ENCODE results near the gene CADM2. TPM values are rescaled to one million over a fixed set of nuclear protein-coding genes. Genes with fewer than 3 reads are reported as not detected.
A peak's percentile ranks its signal among the peaks of the same experiment; 100 is the strongest.

CADM2 gene
- total RNA-seq, 2 donors from 2014 or later: 24.1 to 29.8 TPM

GRCh38 chr3:85258326-85258725 is 299.5 kb downstream of the CADM2 start:
- TF ChIP-seq, protein P1, sequence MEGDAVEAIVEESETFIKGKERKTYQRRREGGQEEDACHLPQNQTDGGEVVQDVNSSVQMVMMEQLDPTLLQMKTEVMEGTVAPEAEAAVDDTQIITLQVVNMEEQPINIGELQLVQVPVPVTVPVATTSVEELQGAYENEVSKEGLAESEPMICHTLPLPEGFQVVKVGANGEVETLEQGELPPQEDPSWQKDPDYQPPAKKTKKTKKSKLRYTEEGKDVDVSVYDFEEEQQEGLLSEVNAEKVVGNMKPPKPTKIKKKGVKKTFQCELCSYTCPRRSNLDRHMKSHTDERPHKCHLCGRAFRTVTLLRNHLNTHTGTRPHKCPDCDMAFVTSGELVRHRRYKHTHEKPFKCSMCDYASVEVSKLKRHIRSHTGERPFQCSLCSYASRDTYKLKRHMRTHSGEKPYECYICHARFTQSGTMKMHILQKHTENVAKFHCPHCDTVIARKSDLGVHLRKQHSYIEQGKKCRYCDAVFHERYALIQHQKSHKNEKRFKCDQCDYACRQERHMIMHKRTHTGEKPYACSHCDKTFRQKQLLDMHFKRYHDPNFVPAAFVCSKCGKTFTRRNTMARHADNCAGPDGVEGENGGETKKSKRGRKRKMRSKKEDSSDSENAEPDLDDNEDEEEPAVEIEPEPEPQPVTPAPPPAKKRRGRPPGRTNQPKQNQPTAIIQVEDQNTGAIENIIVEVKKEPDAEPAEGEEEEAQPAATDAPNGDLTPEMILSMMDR (conservative IDR thresholded peaks at IDR 0.05): no peak
- Mint-ChIP-seq H3K36me3 (ENCODE audit: low read depth) (no peaks in the 10 kb centered on the region), H3K27me3 (ENCODE audit: insufficient read depth) (no peaks in the 10 kb centered on the region), H3K9me3 (no peaks in the 10 kb centered on the region), H3K4me3 (no peak overlapping the region), H3K4me1 (peaks cover 9% of the 10 kb centered on the region), H3K27ac (no peak overlapping the region)
- no peaks in the 10 kb centered on the region for H3K9me3 ChIP-seq (ENCODE audit: control insufficient read depth, low read length)
- H3K4me3 ChIP-seq (ENCODE audit: low read length): no peak overlapping the region
- no peaks in the 10 kb centered on the region for H3K4me1 ChIP-seq (ENCODE audit: control insufficient read depth, insufficient read depth, low read length)
- H3K9ac ChIP-seq (ENCODE audit: extremely low read depth, low read length, poor library complexity, severe bottlenecking): no peak overlapping the region
- WGBS, 2 experiments (ENCODE audit: insufficient coverage in 1 of 2, insufficient read length in 1 of 2): 90% methylated on average over 4 of the region's 5 CpGs; no CpG with 5 or more reads in 1 of the 2 experiments
- DNase-seq: no peak
- H3K27ac ChIP-seq (ENCODE audit: low read depth, low read length): peak overlapping the region; percentile 8
- no peaks in the 10 kb centered on the region for H3K36me3 ChIP-seq (ENCODE audit: control insufficient read depth, insufficient read depth, low read length)
- H3K27me3 ChIP-seq (ENCODE audit: control insufficient read depth, insufficient read depth, low read length, poor library complexity, severe bottlenecking): no peaks in the 10 kb centered on the region

DNA sequence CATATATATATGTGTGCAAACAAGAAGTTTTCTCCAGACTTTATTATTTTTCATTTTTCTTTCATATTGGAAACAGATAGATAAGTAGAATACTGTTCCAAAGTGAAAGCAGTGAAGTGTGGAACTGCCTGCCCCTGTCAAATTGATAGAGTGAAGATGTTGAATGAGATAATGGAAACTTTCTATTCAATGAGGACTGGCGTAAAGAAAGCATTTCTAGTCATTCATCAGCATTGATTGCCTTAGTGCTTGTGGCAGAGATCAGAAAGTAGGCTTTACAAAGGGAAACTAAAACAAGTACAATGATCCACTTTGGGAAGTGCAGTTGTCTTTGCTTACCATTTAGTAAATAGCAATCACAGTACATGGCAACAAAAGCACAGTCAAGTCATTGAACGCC is 300.0 kb downstream of the CADM2 start:
- DNase-seq: no peak
- Histone ChIP-seq H3K4me3 (ENCODE audit: low read length) (no peak overlapping the region), H3K9me3 (ENCODE audit: control insufficient read depth, low read length) (no peaks in the 10 kb centered on the region), H3K36me3 (ENCODE audit: control insufficient read depth, insufficient read depth, low read length) (no peaks in the 10 kb centered on the region), H3K9ac (ENCODE audit: extremely low read depth, low read length, poor library complexity, severe bottlenecking) (no peak overlapping the region), H3K27ac (ENCODE audit: low read depth, low read length) (peak overlapping the region; percentile 8), H3K27me3 (ENCODE audit: control insufficient read depth, insufficient read depth, low read length, poor library complexity, severe bottlenecking) (no peaks in the 10 kb centered on the region), H3K4me1 (ENCODE audit: control insufficient read depth, insufficient read depth, low read length) (no peaks in the 10 kb centered on the region)
- Mint-ChIP-seq H3K27me3 (ENCODE audit: insufficient read depth) (no peaks in the 10 kb centered on the region), H3K27ac (no peak overlapping the region), H3K9me3 (no peaks in the 10 kb centered on the region), H3K36me3 (ENCODE audit: low read depth) (no peaks in the 10 kb centered on the region), H3K4me3 (no peak overlapping the region), H3K4me1 (peaks cover 9% of the 10 kb centered on the region)
- TF ChIP-seq, protein P1 (conservative IDR thresholded peaks at IDR 0.05): no peak
- WGBS, 2 experiments (ENCODE audit: insufficient coverage in 1 of 2, insufficient read length in 1 of 2): 71 to 89% methylated on average over 1 to 2 of the region's 2 CpGs

DNA sequence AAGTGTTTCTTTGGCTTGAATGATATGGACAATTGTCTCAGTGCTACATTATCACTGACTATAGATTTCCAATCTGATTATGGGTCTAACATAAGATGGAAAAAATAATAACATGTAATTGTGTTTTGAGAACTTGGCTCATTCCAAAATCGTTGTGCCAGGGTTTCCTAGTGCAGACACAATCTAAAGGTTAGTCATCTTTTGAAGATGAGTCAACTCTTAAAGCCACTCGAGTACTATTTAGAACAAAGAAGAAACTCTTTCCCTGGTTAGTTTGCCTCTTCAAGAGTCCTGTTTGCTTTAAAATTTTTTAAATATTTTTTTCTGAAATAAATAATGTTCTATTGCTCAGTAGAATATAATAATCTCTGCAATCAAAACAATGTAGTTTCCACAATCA is 301.0 kb downstream of the CADM2 start:
- Mint-ChIP-seq H3K9me3 (no peaks in the 10 kb centered on the region), H3K36me3 (ENCODE audit: low read depth) (no peaks in the 10 kb centered on the region), H3K27me3 (ENCODE audit: insufficient read depth) (no peaks in the 10 kb centered on the region), H3K4me1 (peaks cover 9% of the 10 kb centered on the region), H3K27ac (no peak overlapping the region), H3K4me3 (no peak overlapping the region)
- TF ChIP-seq, protein P1 (conservative IDR thresholded peaks at IDR 0.05): no peak
- Histone ChIP-seq H3K27me3 (ENCODE audit: control insufficient read depth, insufficient read depth, low read length, poor library complexity, severe bottlenecking) (no peaks in the 10 kb centered on the region), H3K4me3 (ENCODE audit: low read length) (no peak overlapping the region), H3K27ac (ENCODE audit: low read depth, low read length) (no peak overlapping the region), H3K9ac (ENCODE audit: extremely low read depth, low read length, poor library complexity, severe bottlenecking) (no peak overlapping the region), H3K4me1 (ENCODE audit: control insufficient read depth, insufficient read depth, low read length) (no peaks in the 10 kb centered on the region), H3K36me3 (ENCODE audit: control insufficient read depth, insufficient read depth, low read length) (no peaks in the 10 kb centered on the region), H3K9me3 (ENCODE audit: control insufficient read depth, low read length) (no peaks in the 10 kb centered on the region)
- DNase-seq: no peak
- 83% methylated on average over 2 of the region's 2 CpGs; no CpG with 5 or more reads in 1 of the 2 experiments for WGBS, 2 experiments (ENCODE audit: insufficient coverage in 1 of 2, insufficient read length in 1 of 2)

Measured in endodermal cell (in vitro differentiated cells).